DOHH2 (cell line): ENCODE data around the gene WASHC2A.
"Not testable (repeated sequence)": the region's sequence is repeated elsewhere in the genome, so short reads cannot be mapped to it uniquely, and the experiment has no call there.

ENCODE experiments used
- H3F3A ChIP-seq: fragments of 200-600 bp; sonication (generic), shearing (Covaris generic); 2 replicates; pipeline ENCODE4 v1.6.0; 2016; ENCODE audit warnings: antibody characterized with exemption, mild to moderate bottlenecking; ENCODE audit not compliant: control insufficient read depth, insufficient read depth
- H3K27ac ChIP-seq: fragments of 200-600 bp; sonication (generic); 2 replicates; pipeline ENCODE4 v1.5.1; 2014; ENCODE audit warnings: low read depth, mild to moderate bottlenecking, low read length, moderate library complexity
- H3K27me3 ChIP-seq: fragments of 200-600 bp; sonication (generic); 2 replicates; pipeline ENCODE4 v1.6.1; 2014; ENCODE audit warnings: mild to moderate bottlenecking, low read length, mixed read lengths; ENCODE audit not compliant: control insufficient read depth
- H3K36me3 ChIP-seq: fragments of 200-600 bp; sonication (generic); 2 replicates; pipeline ENCODE4 v1.6.1; 2014; ENCODE audit warnings: mild to moderate bottlenecking, low read length, moderate library complexity, mixed read lengths; ENCODE audit not compliant: control insufficient read depth
- H3K4me1 ChIP-seq: fragments of 200-600 bp; sonication (generic); 2 replicates; pipeline ENCODE4 v1.6.1; 2014; ENCODE audit warnings: mild to moderate bottlenecking, low read length, mixed read lengths; ENCODE audit not compliant: control insufficient read depth
- H3K4me2 ChIP-seq: fragments of 200-600 bp; sonication (generic); 2 replicates; pipeline ENCODE4 v1.6.0; 2014; ENCODE audit warnings: mild to moderate bottlenecking, low read length, moderate library complexity
- H3K4me3 ChIP-seq: fragments of 200-600 bp; sonication (generic); 2 replicates; pipeline ENCODE4 v1.5.1; 2014; ENCODE audit warnings: mild to moderate bottlenecking, low read length, mixed read lengths
- H3K79me2 ChIP-seq: fragments of 200-600 bp; sonication (generic); 2 replicates; pipeline ENCODE4 v1.6.1; 2014; ENCODE audit warnings: mild to moderate bottlenecking, low read length, mixed read lengths; ENCODE audit not compliant: control insufficient read depth
- H3K9me2 ChIP-seq: fragments of 200-600 bp; sonication (generic); replicated peaks from 2 replicates; pipeline ENCODE4 v1.6.1; 2014; ENCODE audit warnings: mild to moderate bottlenecking, low read length, mixed read lengths; ENCODE audit not compliant: control insufficient read depth
- H3K9me3 ChIP-seq: fragments of 200-600 bp; sonication (generic); 2 replicates; pipeline ENCODE4 v1.6.1; 2014; ENCODE audit warnings: antibody characterized with exemption, low read length, mixed read lengths; ENCODE audit not compliant: control insufficient read depth, insufficient read depth
- H4K20me1 ChIP-seq: fragments of 200-600 bp; sonication (generic); 2 replicates; pipeline ENCODE4 v1.6.0; 2014; ENCODE audit warnings: low read depth, mild to moderate bottlenecking, antibody characterized with exemption, low read length, moderate library complexity; ENCODE audit not compliant: control insufficient read depth, insufficient read depth
- CTCF ChIP-seq: fragments of 200-600 bp; sonication (generic); IDR thresholded peaks from one replicate; pipeline ENCODE4 v1.5.1; 2014; ENCODE audit warnings: antibody characterized with exemption, mild to moderate bottlenecking, low read depth, low read length; ENCODE audit not compliant: poor library complexity, severe bottlenecking
- EZH2phosphoT487 ChIP-seq: fragments of 200-600 bp; sonication (generic); IDR thresholded peaks from 2 replicates; pipeline ENCODE4 v1.6.1; 2017; ENCODE audit warnings: borderline replicate concordance, mild to moderate bottlenecking, antibody characterized with exemption, low read length, moderate library complexity, mixed read lengths

Gene WASHC2A

GRCh38 chr10:50143512-50144174, 75.9 kb downstream of the WASHC2A start:
- H3K9me2 ChIP-seq, H3F3A ChIP-seq, H3K4me2 ChIP-seq, H3K4me3 ChIP-seq, H4K20me1 ChIP-seq, H3K27me3 ChIP-seq, H3K27ac ChIP-seq, H3K4me1 ChIP-seq, H3K36me3 ChIP-seq, H3K9me3 ChIP-seq, H3K79me2 ChIP-seq: not testable (repeated sequence)

GRCh38 chr10:50145575-50145974, 77.8 kb downstream of the WASHC2A start:
- H3K79me2 ChIP-seq, H3K4me1 ChIP-seq, H3K27me3 ChIP-seq, H3K36me3 ChIP-seq, H3F3A ChIP-seq, H3K9me3 ChIP-seq, H4K20me1 ChIP-seq, H3K27ac ChIP-seq, H3K4me3 ChIP-seq, H3K4me2 ChIP-seq, H3K9me2 ChIP-seq: not testable (repeated sequence)

GRCh38 chr10:50152792-50153272, 85.1 kb downstream of the WASHC2A start:
- TF ChIP-seq CTCF (no peak), EZH2phosphoT487 (no peak)
- no peaks in the 10 kb centered on the region for H3F3A ChIP-seq
- no peaks in the 10 kb centered on the region for H3K9me3 ChIP-seq
- H3K4me3 ChIP-seq, result no peak overlapping the region
- H3K27me3 ChIP-seq, result no peaks in the 10 kb centered on the region
- H3K36me3 ChIP-seq, result no peaks in the 10 kb centered on the region
- no peaks in the 10 kb centered on the region for H4K20me1 ChIP-seq
- no peak overlapping the region for H3K27ac ChIP-seq
- H3K4me1 ChIP-seq, result no peaks in the 10 kb centered on the region
- no peak overlapping the region for H3K4me2 ChIP-seq
- H3K9me2 ChIP-seq, result no peaks in the 10 kb centered on the region
- H3K79me2 ChIP-seq, result no peaks in the 10 kb centered on the region

GRCh38 chr10:50157868-50158267, 90.1 kb downstream of the WASHC2A start:
- not testable (repeated sequence) for H3K27ac ChIP-seq, H3K4me3 ChIP-seq, H3K4me1 ChIP-seq

GRCh38 chr10:50159856-50160255, 92.1 kb downstream of the WASHC2A start:
- H3K27me3 ChIP-seq, H3K9me3 ChIP-seq, H3K4me3 ChIP-seq, H3K4me2 ChIP-seq, H4K20me1 ChIP-seq, H3K4me1 ChIP-seq, H3K36me3 ChIP-seq, H3F3A ChIP-seq, H3K9me2 ChIP-seq, H3K79me2 ChIP-seq, H3K27ac ChIP-seq: not testable (repeated sequence)

More at GRCh38 chr10:50157868-50158267, 90.1 kb downstream of the WASHC2A start:
- H4K20me1 ChIP-seq, H3K4me2 ChIP-seq, H3K9me2 ChIP-seq, H3K9me3 ChIP-seq, H3K79me2 ChIP-seq, H3K36me3 ChIP-seq, H3K27me3 ChIP-seq, H3F3A ChIP-seq: not testable (repeated sequence)

- not testable (repeated sequence) for H3K4me1 ChIP-seq, H3K9me2 ChIP-seq, H3K36me3 ChIP-seq, H3K4me2 ChIP-seq, H3K9me3 ChIP-seq, H3K79me2 ChIP-seq, H3K27ac ChIP-seq, H3K4me3 ChIP-seq, H4K20me1 ChIP-seq, H3F3A ChIP-seq, H3K27me3 ChIP-seq
Observed at GRCh38 chr10:50165038-50165437, 97.3 kb downstream of the WASHC2A start.

GRCh38 chr10:50167833-50168232, 100.1 kb downstream of the WASHC2A start:
- H3K79me2 ChIP-seq, H3K4me2 ChIP-seq, H4K20me1 ChIP-seq: not testable (repeated sequence)

More at GRCh38 chr10:50167833-50168232, 100.1 kb downstream of the WASHC2A start:
- H3K36me3 ChIP-seq, H3K9me3 ChIP-seq, H3K4me3 ChIP-seq, H3K9me2 ChIP-seq, H3K4me1 ChIP-seq, H3F3A ChIP-seq, H3K27ac ChIP-seq, H3K27me3 ChIP-seq: not testable (repeated sequence)
